ENCODE measurements around the gene CTNND2.

The CTNND2 gene

GRCh38 chr5:10934783-10935355 is 969.4 kb downstream of the CTNND2 start:
- DNase-seq, result no peak
- intact Hi-C loops (cut with DNase I), result no loop called here

GRCh38 chr5:10933121-10933520 is 971.1 kb downstream of the CTNND2 start:
- no peak for DNase-seq
- intact Hi-C loops (cut with DNase I), result no loop called here

GRCh38 chr5:10932426-10932825 is 971.8 kb downstream of the CTNND2 start:
- intact Hi-C loops (cut with DNase I), result no loop called here
- DNase-seq, result no peak

GRCh38 chr5:10927608-10928007 is 976.6 kb downstream of the CTNND2 start:
- no peak for DNase-seq

GRCh38 chr5:10923310-10923709 is 980.9 kb downstream of the CTNND2 start:
- no peak for DNase-seq
- intact Hi-C loops (cut with DNase I), result no loop called here

More at GRCh38 chr5:10927608-10928007, 976.6 kb downstream of the CTNND2 start:
- intact Hi-C loops (cut with DNase I), result no loop called here
